NB4 (cell line): Measurements from ENCODE around the gene COASY.

Source experiments
- DNase-seq: peaks from one replicate; pipeline ENCODE4 v3.0.0; 2010; ENCODE audit warnings: low read depth
- H3K4me3 ChIP-seq: one replicate; pipeline ENCODE4 v1.5.1; 2011; ENCODE audit warnings: mild to moderate bottlenecking, low read depth, low read length, moderate library complexity
- CTCF ChIP-seq: IDR thresholded peaks from one replicate; pipeline ENCODE4 v1.5.1; 2012; ENCODE audit warnings: low read depth, low read length
- MAX ChIP-seq: IDR thresholded peaks from 2 replicates; pipeline ENCODE4 v1.6.1; 2011; ENCODE audit warnings: low read depth, low read length
- MYC ChIP-seq: IDR thresholded peaks from 2 replicates; pipeline ENCODE4 v1.6.1; 2011; ENCODE audit warnings: low read depth, low read length
- POLR2A ChIP-seq: IDR thresholded peaks from 2 replicates; pipeline ENCODE4 v1.6.1; 2011; ENCODE audit warnings: mild to moderate bottlenecking; ENCODE audit not compliant: insufficient read length; ENCODE audit errors: extremely low read depth

Gene COASY

GRCh38 chr17:42565523-42566214 lies 3.7 kb downstream of the COASY start:
- no peak overlapping the region for H3K4me3 ChIP-seq
- TF ChIP-seq MAX: no peak

GRCh38 chr17:42566215-42566882 lies 4.4 kb downstream of the COASY start:
- H3K4me3 ChIP-seq: peak overlapping the region; percentile 25
- TF ChIP-seq MAX (no peak), POLR2A (no peak), CTCF (no peak), MYC (no peak)
- no peak for DNase-seq

More at GRCh38 chr17:42565523-42566214, 3.7 kb downstream of the COASY start:
- DNase-seq: no peak

- peak; percentile 94 for DNase-seq
- peak within 1 kb of the TSS; percentile 92 for H3K4me3 ChIP-seq
- TF ChIP-seq CTCF (no peak), MAX (peak; percentile 96), MYC (peak; percentile 75), POLR2A (peak; percentile 46)
Observed at GRCh38 chr17:42566883-42567573, 5.1 kb downstream of the COASY start, which contains the start of gene MLX. Gene MLX (plus strand): TSS chr17:42567100. CDS start chr17:42567125, 25 bp downstream.

- H3K4me3 ChIP-seq: peak overlapping the region; percentile 49
- no peak for DNase-seq
- no peak for TF ChIP-seq MAX
- no peak for TF ChIP-seq POLR2A
- TF ChIP-seq MYC: no peak
- no peak for TF ChIP-seq CTCF
Observed at GRCh38 chr17:42568341-42569111, 6.6 kb downstream of the COASY start.

- TF ChIP-seq CTCF (no peak), POLR2A (no peak), MYC (no peak), MAX (no peak)
- H3K4me3 ChIP-seq: no peak overlapping the region
- DNase-seq: no peak
Observed at GRCh38 chr17:42571435-42572225, 9.7 kb downstream of the COASY start.
